Tibial nerve (tissue), 4 donors: ENCODE data around the gene CRISPLD2. TPM values are rescaled to one million over a fixed set of nuclear protein-coding genes. Genes with fewer than 3 reads are reported as not detected.
A peak's percentile ranks its signal among the peaks of the same experiment; 100 is the strongest.

ENCODE experiments used
- DNase-seq, 2 donors: peaks; one replicate each; pipeline ENCODE4 v3.0.0-alpha.2; 2019; ENCODE audit warnings: low spot score in 2 of 2
- H3K27ac ChIP-seq, 4 donors: fragments of 200-600 bp; sonication (generic) in 3 of 4; one replicate each; pipeline ENCODE4 v1.5.1; 2017 to 2019; ENCODE audit warnings: mild to moderate bottlenecking in 1 of 4
- H3K27me3 ChIP-seq, 2 donors: fragments of 200-600 bp; sonication (generic) in 1 of 2; one replicate each; pipeline versions ENCODE4 v1.5.1 to v1.6.0; 2017 to 2019
- H3K36me3 ChIP-seq, 3 donors: fragments of 200-600 bp; sonication (generic); one replicate each; pipeline ENCODE4 v1.5.1; 2018 to 2019
- H3K4me1 ChIP-seq, 4 donors: fragments of 200-600 bp; sonication (generic) in 3 of 4; one replicate each; pipeline ENCODE4 v1.5.1; 2017 to 2019
- H3K4me3 ChIP-seq, 4 donors: fragments of 200-600 bp; sonication (generic) in 3 of 4; one replicate each; pipeline ENCODE4 v1.5.1; 2017 to 2019; ENCODE audit warnings: mild to moderate bottlenecking in 1 of 4, moderate library complexity in 1 of 4
- H3K9me3 ChIP-seq, 4 donors: fragments of 200-600 bp; sonication (generic) in 3 of 4; one replicate each; pipeline ENCODE4 v1.5.1; 2017 to 2019
- EP300 ChIP-seq, 2 donors: sonication (generic); formaldehyde crosslinking; IDR thresholded peaks; one replicate each; pipeline ENCODE4 v1.6.1; 2017; ENCODE audit warnings: antibody characterized with exemption in 2 of 2, mild to moderate bottlenecking in 1 of 2
- POLR2A ChIP-seq, 2 donors: fragments of 450-650 bp; IDR thresholded peaks; one replicate each; pipeline ENCODE4 v1.6.1; 2017; ENCODE audit warnings: antibody characterized with exemption in 2 of 2, mild to moderate bottlenecking in 2 of 2, moderate library complexity in 2 of 2
- WGBS, 2 donors: methylation state at CpG; one replicate each; pipeline ENCODE4 v1.1.5; 2018; 5-methylcytosine and 5-hydroxymethylcytosine counted together
- total RNA-seq, 4 donors: library from RNA; depleted of rRNA; stranded (reverse); fragments of >200 nt; gene quantifications; one replicate each; pipeline ENCODE4 v1.1.0, GENCODE V29; 2016
- TF ChIP-seq, protein P1 (sequence below), 5 experiments: fragments of 200-600 bp in 3 of 5; fragments of 450-650 bp in 2 of 5; sonication (generic) in 3 of 5; IDR thresholded peaks; one replicate each; pipeline ENCODE4 v1.5.1; 2016 to 2019; ENCODE audit warnings: antibody characterized with exemption in 5 of 5, mild to moderate bottlenecking in 3 of 5, moderate library complexity in 2 of 5

Gene CRISPLD2
- total RNA-seq, 4 donors from 2014 or later, result 136 to 232 (median 207) TPM

DNA sequence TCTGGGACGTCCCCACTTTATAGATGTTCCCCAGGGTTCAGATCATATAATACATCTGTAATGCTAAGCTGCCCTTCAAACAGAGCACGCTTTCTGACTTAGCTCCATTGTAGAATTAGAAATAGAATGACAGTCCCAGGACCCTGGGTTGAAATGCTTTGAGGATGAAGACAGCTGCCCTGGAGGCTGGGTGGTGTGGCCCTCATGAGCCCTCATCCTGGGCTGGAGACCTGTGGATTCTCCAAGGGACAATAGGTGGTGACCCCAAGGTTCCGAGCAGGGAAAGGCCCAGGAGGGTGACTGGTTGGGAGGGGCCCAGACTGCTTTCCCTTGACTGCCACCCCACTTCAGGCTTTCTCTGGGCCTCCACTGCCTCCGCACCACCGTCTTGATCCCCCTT is 59.0 kb downstream of the CRISPLD2 start:
- TF ChIP-seq EP300 (IDR thresholded peaks at IDR 0.05), result no peak
- TF ChIP-seq POLR2A (IDR thresholded peaks at IDR 0.05), result no peak
- TF ChIP-seq, protein P1, sequence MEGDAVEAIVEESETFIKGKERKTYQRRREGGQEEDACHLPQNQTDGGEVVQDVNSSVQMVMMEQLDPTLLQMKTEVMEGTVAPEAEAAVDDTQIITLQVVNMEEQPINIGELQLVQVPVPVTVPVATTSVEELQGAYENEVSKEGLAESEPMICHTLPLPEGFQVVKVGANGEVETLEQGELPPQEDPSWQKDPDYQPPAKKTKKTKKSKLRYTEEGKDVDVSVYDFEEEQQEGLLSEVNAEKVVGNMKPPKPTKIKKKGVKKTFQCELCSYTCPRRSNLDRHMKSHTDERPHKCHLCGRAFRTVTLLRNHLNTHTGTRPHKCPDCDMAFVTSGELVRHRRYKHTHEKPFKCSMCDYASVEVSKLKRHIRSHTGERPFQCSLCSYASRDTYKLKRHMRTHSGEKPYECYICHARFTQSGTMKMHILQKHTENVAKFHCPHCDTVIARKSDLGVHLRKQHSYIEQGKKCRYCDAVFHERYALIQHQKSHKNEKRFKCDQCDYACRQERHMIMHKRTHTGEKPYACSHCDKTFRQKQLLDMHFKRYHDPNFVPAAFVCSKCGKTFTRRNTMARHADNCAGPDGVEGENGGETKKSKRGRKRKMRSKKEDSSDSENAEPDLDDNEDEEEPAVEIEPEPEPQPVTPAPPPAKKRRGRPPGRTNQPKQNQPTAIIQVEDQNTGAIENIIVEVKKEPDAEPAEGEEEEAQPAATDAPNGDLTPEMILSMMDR (IDR thresholded peaks at IDR 0.05), result no peak
- no peaks in the 10 kb centered on the region for H3K27me3 ChIP-seq
- no peak overlapping the region for H3K27ac ChIP-seq
- H3K4me1 ChIP-seq, result peaks cover 0 to 29% (median 5%) of the 10 kb centered on the region in 4 donors
- H3K36me3 ChIP-seq, result peaks cover 0 to 37% (median 0%) of the 10 kb centered on the region in 3 donors
- H3K4me3 ChIP-seq, result no peak overlapping the region
- 88 to 95% methylated on average over 5 of the region's 5 CpGs for WGBS, 2 donors
- no peak for DNase-seq
- no peaks in the 10 kb centered on the region for H3K9me3 ChIP-seq

- Histone ChIP-seq H3K4me1 (peaks cover 0 to 40% (median 13%) of the 10 kb centered on the region in 4 donors), H3K27ac (peak overlapping the region in 1 of 4 donors; percentile 17), H3K4me3 (no peak overlapping the region), H3K9me3 (no peaks in the 10 kb centered on the region), H3K36me3 (peaks cover 0 to 26% (median 0%) of the 10 kb centered on the region in 3 donors), H3K27me3 (no peaks in the 10 kb centered on the region)
- WGBS, 2 donors, result 70 to 77% methylated on average over 11 of the region's 11 CpGs
- TF ChIP-seq, protein P1 (IDR thresholded peaks at IDR 0.05), result no peak
- TF ChIP-seq EP300 (IDR thresholded peaks at IDR 0.05) (peak in 1 of 2 donors; percentile 11), POLR2A (IDR thresholded peaks at IDR 0.05) (no peak)
- no peak for DNase-seq
Measured at GRCh38 chr16:84879569-84880487, 60.0 kb downstream of the CRISPLD2 start.

DNA sequence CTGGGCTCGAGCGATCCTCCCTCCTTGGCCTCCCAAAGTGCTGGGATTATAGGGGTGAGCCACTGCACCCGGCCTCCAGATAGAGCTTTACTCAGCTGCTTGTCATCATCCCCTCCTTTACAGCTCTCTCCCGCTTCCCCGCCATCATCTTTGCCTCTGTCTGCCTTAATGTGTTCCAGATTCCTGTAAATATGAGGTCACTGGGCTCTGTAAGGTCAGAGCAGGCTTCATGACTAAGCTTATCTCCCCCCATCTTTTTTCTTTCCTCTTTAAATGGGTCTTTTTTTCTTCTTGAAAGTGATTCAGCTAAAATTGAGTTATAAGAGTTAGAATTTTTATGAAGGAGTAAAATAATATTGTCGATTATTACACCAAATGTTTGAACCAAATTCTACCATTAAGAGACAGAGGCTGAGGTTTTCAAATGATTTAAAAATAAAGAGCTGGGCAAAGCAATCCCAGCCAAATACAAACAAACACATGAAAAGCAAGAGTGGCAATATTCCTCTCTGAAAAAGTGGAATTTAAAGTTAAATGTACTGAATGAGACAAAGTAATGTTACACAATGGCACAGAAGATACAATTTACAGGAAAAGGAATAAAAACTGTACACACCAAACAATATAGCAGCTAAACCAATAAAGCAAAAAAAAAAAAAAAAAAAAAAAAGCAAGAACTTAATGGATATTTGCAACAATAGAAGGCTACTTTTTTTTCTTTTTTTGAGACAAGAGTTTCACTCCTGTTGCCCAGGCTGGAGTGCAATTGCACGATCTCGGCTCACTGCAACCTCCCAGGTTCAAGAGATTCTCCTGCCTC is 62.1 kb downstream of the CRISPLD2 start:
- Histone ChIP-seq H3K4me1 (peaks cover 0 to 58% (median 16%) of the 10 kb centered on the region in 4 donors), H3K4me3 (no peak overlapping the region), H3K9me3 (no peaks in the 10 kb centered on the region), H3K27me3 (no peaks in the 10 kb centered on the region), H3K36me3 (peaks cover 0 to 13% (median 0%) of the 10 kb centered on the region in 3 donors), H3K27ac (peak overlapping the region in 2 of 4 donors; percentile 83 to 85)
- WGBS, 2 donors, result 42 to 53% methylated on average over 8 of the region's 8 CpGs
- TF ChIP-seq, protein P1 (IDR thresholded peaks at IDR 0.05), result no peak
- peak in 1 of 2 donors; percentile 79 for TF ChIP-seq EP300 (IDR thresholded peaks at IDR 0.05)
- peak in 1 of 2 donors; percentile 67 for DNase-seq

GRCh38 chr16:84883301-84883700 is 63.5 kb downstream of the CRISPLD2 start:
- Histone ChIP-seq H3K36me3 (peaks cover 0 to 5% (median 0%) of the 10 kb centered on the region in 3 donors), H3K27ac (peak overlapping the region; percentile 13 to 85 (median 57)), H3K9me3 (no peaks in the 10 kb centered on the region), H3K4me1 (peaks cover 0 to 58% (median 16%) of the 10 kb centered on the region in 4 donors), H3K4me3 (no peak overlapping the region), H3K27me3 (no peaks in the 10 kb centered on the region)
- WGBS, 2 donors, result 34 to 66% methylated on average over 9 of the region's 9 CpGs
- TF ChIP-seq EP300 (IDR thresholded peaks at IDR 0.05) (peak in 1 of 2 donors; percentile 10), POLR2A (IDR thresholded peaks at IDR 0.05) (no peak)
- TF ChIP-seq, protein P1 (IDR thresholded peaks at IDR 0.05), result no peak
- DNase-seq, result no peak
